ENCODE results near the gene DUSP7.

DUSP7 gene

GRCh38 chr3:52072471-52072870 is 16.1 kb upstream of the DUSP7 start:
- Histone ChIP-seq H3K27me3 (ENCODE audit: insufficient read depth, low read depth, severe bottlenecking) (no peaks in the 10 kb centered on the region), H3K27ac (no peak overlapping the region), H3K36me3 (peaks cover 11% of the 10 kb centered on the region; the same call in 1 of the 2 replicates), H3K4me3 (ENCODE audit: low read depth, low read length) (no peak overlapping the region), H3K9me3 (ENCODE audit: severe bottlenecking) (no peaks in the 10 kb centered on the region)
- TF ChIP-seq CTCF (IDR thresholded peaks at IDR 0.05; ENCODE audit: low read depth, low read length) = no peak
- no peak for DNase-seq

- no peak overlapping the region for H3K27ac ChIP-seq
- H3K36me3 ChIP-seq = peaks cover 11% of the 10 kb centered on the region; the same call in 1 of the 2 replicates
- H3K9me3 ChIP-seq (ENCODE audit: severe bottlenecking) = no peaks in the 10 kb centered on the region
- DNase-seq = no peak
- no peak overlapping the region for H3K4me3 ChIP-seq (ENCODE audit: low read depth, low read length)
- H3K27me3 ChIP-seq (ENCODE audit: insufficient read depth, low read depth, severe bottlenecking) = no peaks in the 10 kb centered on the region
- no peak for TF ChIP-seq CTCF (IDR thresholded peaks at IDR 0.05; ENCODE audit: low read depth, low read length)
These were observed 15.6 kb upstream of the DUSP7 start for GRCh38 chr3:52072020-52072419.

GRCh38 chr3:52070724-52071621 is 14.6 kb upstream of the DUSP7 start:
- no peak for TF ChIP-seq CTCF (IDR thresholded peaks at IDR 0.05; ENCODE audit: low read depth, low read length)
- DNase-seq = no peak
- H3K36me3 ChIP-seq = peaks cover 11% of the 10 kb centered on the region; the same call in 1 of the 2 replicates
- no peaks in the 10 kb centered on the region for H3K9me3 ChIP-seq (ENCODE audit: severe bottlenecking)
- H3K27ac ChIP-seq = no peak overlapping the region
- no peaks in the 10 kb centered on the region for H3K27me3 ChIP-seq (ENCODE audit: insufficient read depth, low read depth, severe bottlenecking)
- no peak overlapping the region for H3K4me3 ChIP-seq (ENCODE audit: low read depth, low read length)

- Histone ChIP-seq H3K4me3 (ENCODE audit: low read depth, low read length) (no peak overlapping the region), H3K36me3 (peaks cover 2% of the 10 kb centered on the region; the same call in 1 of the 2 replicates), H3K27ac (no peak overlapping the region), H3K27me3 (ENCODE audit: insufficient read depth, low read depth, severe bottlenecking) (no peaks in the 10 kb centered on the region), H3K9me3 (ENCODE audit: severe bottlenecking) (no peaks in the 10 kb centered on the region)
- DNase-seq = no peak
- no peak for TF ChIP-seq CTCF (IDR thresholded peaks at IDR 0.05; ENCODE audit: low read depth, low read length)
These were observed 13.5 kb upstream of the DUSP7 start for GRCh38 chr3:52069855-52070254.

- Histone ChIP-seq H3K27ac (no peak overlapping the region), H3K36me3 (no peaks in the 10 kb centered on the region), H3K27me3 (ENCODE audit: insufficient read depth, low read depth, severe bottlenecking) (no peaks in the 10 kb centered on the region), H3K4me3 (ENCODE audit: low read depth, low read length) (no peak overlapping the region), H3K9me3 (ENCODE audit: severe bottlenecking) (no peaks in the 10 kb centered on the region)
- DNase-seq = no peak
- TF ChIP-seq CTCF (IDR thresholded peaks at IDR 0.05; ENCODE audit: low read depth, low read length) = no peak
These were observed 12.8 kb upstream of the DUSP7 start for GRCh38 chr3:52069135-52069534.

Measured in WERI-Rb-1 (cell line).